NCI-H345 treated with DMSO at 0.1 percent for 48 hours (cell line): Measurements from ENCODE around the gene JAK1.
"Not testable (repeated sequence)": the region's sequence is repeated elsewhere in the genome, so short reads cannot be mapped to it uniquely, and the experiment has no call there.

Source experiments
- DNase-seq: peaks from one replicate; lab custom pipeline; 2025; ENCODE audit not compliant: unreplicated experiment; lab: John Stamatoyannopoulos, UW

JAK1 gene

DNA sequence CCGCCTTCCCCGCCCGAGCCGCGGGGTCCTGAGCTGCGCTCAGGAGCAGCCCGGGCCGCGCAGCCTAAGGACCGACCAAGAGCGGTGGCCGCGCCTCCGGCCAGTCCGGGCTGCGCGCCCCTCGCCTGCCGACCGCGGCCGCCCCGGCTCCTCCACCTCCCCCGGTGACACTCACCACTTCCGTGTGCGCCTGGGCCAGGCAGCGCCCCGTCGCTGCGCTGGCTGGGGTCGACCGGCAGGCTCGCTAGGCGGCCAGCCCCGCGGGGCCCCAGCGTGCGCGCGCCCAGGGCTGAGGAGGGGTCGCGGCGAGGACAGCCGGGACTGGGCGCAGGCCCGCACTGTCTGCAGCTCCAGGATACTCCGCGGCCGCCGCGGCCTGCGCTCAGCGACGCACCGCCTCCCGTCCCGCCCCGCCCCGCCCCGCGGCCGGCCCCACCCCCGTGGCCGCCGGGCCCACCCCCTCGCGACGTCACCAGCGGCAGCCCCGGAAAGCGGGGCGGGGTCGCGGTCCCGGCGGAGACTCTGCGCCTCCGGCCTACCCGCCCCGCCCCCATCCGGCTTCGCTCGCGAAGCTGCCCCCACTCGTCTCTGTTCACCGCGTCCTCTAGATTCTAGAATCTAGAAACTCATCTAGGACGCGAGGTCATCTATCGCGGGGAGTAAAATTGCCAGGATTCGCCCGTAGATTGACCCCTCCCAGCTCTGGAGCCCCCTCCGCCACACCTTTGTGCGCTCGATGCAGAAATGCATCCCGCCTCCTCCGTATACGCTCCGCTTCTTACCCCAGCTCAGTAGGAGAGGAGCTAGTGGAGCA, at the start of gene JAK1:
Gene JAK1, minus strand, starts transcription at position 392 of the 814 bp plus-strand sequence. CDS start 80,285 bp downstream, outside the sequence.
- DNase-seq = peak; percentile 75

DNA sequence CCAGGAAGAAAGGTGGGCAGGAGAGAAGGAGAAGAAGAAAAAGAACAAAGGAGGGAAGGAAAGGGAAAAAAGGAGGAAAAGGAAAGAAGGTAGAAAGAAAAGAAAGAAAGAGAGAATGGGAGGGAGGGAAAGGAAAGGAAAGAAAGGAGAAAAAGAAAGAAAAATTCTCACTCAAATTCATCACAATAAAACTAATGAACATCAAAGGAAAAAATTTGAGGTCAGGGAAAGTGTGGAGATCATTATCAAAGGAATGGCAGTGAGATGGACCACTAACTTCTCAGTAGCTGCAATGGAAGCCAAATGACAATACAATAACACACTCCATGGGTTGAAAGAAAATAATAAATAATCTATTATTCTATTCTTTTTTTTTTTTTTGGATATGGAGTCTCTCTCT, 48.0 kb upstream of the JAK1 start:
- no peak for DNase-seq

DNA sequence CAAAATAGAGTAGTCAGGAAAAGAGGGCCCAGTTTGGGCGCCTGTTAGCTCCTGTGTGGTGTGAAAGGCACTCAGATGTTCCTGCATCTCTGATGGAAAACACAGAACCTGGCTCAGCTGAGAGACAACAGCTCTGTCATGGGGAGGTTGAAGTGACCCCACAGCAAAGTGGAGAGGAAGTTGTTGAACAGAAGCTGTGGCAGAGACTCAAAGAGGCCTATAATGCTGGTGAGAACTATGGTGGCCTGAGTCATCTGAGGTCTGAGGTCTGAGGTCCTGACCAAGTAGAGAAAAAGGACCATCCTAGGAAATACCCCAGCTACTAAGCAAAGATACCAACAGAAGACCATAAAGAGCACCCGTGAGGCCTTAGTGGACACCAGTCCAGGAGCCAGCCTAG, 45.6 kb upstream of the JAK1 start:
- no peak for DNase-seq

DNA sequence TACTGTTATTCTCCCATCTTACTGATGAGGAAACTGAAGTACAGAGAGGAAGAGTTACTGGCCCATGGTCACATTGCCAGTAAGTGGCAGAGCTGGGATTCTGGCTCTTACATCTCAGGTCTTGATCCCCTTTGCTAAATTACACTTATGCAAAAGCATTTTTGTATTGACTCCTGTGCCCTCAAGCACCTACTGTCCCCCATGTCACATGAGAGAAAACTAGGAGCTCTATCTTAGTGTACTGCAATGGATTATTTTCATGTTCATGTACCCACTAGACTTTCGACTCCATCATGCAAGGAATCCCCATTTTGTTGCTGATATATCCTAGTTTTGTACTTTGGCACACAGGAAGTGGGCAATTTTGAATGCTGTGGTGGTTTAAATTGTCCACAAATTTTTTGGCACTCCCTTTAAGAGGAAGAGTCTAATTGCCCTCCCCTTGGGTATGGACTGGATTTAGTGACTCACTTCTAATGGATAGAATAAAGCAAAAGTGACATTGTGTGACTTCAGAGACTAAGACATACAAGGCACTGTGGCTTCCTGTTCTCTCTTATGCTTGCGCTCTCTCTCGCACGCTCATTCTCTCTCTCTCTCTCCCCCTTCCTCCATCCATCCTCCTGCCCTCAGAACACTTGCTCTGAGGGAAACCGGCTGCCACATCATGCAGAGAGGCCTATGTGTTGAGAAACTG, 43.5 kb upstream of the JAK1 start:
- DNase-seq = no peak

DNA sequence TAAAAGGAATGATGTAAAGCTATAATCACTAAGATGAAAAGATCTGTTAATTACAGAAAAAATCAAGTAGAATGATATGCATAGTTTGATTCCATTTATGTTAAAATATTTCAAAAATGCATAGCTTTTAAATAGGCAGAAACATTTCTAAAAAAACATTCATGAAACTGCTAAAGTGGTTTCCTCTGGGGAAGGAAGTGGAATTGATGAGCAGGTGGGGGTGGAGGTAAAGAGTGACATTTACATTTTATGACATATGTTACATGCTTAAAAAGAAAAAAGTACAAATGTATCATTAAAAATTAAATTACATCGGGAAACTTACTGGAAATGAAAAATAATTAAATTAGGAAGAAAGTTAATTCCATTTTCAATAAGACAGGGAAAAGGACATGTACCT, 42.8 kb upstream of the JAK1 start:
- DNase-seq = no peak

DNA sequence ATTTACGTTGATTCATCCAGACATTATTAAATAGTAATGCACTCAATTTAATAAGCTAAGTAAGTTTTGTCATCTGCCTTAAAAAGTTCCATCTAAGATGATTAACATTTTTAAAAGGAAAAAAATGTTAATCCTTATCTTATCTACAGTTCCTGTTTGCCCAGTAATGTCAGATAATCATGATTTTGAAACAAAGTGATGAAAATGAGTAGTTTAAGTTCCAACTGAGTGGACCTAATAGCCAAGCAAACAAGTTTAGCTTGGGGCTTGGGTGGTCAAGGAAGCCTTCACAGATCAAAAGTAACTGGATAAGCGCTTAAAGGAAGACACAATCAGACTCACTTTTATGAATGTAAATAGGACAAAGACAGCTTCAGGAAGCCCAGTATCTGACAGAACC, 40.5 kb upstream of the JAK1 start:
- no peak for DNase-seq

DNA sequence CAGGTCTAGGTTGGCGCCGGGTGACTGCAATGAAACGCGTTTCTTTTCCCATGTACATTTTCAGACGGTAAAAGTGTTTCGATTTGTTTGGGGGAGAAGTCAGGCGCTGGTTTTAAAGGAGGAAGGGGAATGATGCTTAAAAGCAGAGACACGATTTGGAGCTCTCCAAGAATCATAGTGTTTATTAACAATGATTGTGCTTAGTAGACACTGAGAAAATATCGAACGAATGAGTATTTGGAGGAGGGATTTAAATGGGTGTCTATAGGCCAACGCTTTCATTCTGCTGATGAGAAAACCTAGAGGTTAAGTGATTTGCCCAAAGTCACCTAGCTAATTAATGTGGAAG, 36.9 kb upstream of the JAK1 start:
- no peak for DNase-seq

DNA sequence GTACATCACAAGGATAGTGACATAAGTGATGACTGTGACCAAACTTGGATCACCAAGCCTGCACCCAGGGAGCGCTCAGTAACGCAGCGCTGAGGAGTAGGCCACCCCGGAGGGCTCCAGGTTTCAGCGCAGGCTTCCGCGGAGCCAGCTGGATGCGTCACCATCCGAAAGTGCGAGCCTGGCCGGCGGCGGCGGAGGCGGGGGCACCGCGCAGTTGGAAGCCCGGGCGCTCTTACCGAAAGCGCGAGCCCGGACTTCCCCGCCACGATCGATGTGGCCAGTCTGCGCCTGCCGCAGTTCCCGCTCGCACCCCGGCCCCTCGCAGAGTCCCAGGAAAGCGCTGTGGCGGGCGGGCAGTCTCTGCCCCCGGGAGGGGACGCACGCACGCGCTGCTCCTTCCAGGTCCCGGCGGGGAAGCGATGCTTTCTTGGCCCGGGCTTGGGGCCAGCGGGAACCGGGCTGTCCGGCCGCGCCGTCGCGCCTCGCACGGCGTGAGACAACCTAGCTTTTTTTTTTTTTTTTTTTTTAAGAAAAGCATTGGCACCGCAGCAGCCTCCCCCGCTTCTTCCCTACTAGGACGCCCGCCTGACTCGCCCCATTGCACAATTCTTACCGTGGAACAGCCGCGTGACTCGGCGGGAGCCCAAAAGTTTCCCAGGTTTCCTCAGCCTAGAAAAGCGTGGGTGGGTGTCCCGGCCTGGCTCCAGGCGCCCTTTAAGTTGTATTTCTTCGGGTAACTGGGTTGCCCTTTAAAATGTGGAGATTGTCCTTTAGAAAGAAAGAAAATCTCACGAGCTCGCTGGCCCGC, 36.4 kb upstream of the JAK1 start:
- DNase-seq = no peak

DNA sequence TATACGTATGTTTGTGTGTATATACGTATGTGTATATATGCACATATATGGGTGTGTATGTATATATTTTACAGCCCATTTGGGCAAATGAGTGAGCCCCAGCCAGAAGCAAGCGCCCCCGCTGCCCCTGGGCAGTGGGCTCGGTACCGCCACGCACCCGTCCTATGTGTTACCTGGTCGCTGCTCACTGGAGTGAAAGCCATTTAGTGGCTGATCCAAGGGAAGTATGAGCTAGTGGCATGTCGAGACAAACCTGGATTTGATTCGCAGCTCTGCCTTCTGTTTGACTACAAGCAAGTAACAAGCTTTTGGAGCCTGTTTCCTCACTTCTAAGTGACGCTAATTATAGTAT, 35.8 kb upstream of the JAK1 start:
- DNase-seq = no peak

DNA sequence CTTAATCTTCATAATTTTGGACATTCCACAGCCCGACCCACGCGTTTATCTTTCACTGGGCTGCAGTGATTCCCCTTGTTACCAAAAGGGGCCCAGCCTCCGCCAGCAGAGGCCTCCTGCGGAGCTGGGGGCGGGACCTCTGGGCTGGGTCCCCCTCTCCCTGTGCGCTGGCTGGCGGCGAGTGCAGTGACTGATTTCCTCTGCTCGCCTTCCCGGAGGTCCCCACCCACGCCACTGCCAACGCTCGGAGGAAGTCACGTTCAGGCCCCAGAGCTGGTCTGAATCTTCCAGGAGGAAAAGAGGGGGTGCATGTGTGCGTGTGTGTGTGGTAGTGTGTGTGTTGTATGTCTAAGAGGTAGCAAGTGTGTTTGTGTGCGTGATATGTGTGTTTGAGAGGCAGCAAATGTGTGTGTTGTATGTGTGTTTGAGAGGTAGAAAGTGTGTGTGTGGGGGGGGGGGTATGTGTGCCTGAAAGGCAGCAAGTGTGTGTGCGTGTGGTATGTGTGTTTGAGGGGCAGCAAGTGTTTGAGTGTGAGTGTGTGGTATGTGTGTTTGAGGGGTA, 35.0 kb upstream of the JAK1 start:
- no peak for DNase-seq

DNA sequence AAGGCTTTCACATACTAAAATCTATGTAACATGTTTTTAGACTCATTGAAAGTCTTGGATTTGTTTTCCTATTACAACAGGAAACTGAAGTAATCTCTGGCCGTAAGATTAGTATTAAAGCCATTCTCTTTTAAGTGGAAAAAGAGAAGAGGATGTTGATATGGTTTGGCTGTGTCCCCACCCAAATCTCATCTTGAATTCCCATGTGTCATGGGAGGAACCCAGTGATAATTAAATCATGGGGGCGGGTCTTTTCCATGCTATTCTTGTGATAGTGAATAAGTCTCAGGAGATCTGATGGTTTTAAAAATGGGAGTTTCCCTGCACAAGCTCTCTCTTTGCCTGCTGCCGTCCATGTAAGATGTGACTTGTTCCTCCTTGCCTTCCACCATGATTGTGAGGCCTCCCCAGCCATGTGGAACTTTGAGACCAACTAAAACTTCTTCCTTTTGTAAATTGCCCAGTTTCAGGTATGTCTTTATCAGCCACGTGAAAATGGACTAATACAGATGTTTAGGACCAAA, 32.1 kb upstream of the JAK1 start:
- DNase-seq = not testable (repeated sequence)

DNA sequence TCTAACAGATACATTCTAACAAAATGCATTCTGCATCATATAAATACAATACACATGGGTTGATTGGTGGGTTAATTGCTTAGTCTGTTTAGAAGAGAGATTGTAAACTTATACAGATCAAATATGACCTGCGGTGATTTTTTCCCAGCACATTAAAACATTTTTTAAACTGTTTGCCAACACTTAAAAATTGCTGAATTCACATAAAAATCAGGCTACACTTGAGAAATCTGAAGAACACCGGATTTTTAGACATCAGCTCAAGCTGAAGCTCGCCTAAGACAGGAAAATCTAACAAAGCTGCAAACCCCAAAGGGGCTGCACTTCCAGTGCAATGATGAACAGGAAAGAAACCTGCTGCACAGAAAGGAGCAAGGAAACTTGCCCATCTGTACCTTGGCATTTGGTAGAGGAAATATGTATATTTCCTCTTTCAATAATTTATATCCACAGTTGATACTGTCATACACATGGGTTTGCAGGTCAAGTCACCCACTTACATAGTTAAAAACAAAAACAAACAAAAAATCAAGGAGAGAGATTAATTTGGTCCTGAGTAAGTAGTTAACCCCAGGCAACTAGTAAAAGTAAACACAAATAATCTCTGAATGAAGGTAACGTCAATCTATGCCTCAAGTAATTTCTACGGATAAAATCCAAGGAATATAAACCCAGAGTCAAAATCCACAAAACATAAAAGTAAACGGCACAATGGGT, 30.4 kb upstream of the JAK1 start:
- no peak for DNase-seq

DNA sequence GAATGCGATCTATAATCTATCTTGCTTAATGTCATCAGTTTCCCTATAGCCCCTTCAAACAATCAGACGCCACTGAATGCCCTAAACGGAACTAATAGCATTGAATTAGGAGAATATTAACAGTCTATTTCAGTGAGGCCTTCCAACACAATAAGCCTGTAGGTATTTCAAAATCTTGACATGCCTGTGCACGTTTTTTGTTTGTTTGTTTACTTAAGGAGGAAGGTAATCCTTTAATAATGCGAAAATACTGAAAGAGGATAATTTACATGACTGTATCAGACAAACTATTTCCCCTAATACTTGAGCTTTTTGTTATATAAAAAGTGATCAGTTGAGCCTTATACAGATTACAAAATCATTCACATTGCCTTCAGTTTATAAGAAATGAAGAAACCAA, 29.0 kb upstream of the JAK1 start:
- no peak for DNase-seq

DNA sequence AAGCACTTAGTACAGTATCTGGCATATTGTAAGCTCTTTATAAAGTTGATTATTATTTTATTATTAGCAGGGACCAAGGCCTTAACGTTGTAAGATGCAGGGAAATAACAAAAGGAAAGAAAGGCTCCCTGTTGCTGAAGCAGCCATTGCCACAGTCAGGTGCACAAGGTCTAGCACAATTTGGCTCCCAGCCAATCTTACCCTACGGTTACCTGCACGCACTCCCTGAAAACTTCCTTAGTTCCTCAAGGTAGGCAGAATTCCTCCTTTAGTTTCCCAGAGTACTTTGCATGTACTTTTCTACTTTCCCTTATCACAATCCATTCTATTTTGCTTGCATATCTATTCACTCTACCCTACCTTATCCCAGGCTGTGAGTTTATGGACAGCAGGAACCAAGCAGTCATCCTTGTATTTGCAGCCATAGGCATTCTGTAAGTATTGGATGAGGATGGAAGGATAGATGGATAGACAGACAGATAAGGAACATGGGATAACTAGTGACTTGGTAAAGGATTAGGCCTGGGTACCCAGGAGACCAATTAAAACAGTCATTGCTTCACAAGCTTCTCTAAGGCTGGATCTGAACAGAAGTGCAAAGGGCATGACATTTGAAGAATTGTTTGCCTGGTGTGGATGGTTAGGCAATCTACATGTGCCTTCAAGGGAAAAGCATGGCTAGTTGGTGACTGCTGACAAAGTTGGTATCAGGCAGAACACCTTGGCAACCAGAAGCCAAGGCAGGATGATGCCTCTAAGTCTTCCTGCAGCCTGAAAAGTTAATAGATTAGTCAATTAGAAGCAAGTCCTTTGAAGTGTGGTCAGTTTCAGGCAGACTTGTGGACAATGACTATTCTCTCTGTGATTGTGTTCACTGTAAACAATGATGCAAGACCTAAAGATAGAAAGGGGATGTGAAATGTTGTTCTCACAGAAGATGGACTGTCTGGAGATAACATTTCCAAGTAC, 20.8 kb upstream of the JAK1 start:
- no peak for DNase-seq

DNA sequence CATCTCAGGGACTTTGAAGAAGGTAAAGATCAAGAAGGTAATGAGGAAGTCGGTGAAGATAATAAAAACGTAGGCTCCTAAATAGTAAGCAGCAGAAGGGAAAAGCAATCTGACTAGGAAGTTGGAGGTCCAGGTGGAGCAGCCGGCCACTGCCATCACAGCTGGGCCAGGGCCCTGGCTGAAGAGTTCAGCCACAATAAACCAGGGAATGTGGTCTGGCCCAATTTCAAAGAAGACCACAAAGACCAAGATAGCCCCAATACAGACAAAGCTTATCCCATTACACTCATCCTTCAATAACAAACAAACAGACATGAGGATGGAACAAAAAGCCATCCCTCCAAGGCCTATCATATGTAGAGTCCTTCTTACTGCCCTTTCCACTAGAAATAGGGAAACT, 18.4 kb upstream of the JAK1 start:
- DNase-seq = no peak

DNA sequence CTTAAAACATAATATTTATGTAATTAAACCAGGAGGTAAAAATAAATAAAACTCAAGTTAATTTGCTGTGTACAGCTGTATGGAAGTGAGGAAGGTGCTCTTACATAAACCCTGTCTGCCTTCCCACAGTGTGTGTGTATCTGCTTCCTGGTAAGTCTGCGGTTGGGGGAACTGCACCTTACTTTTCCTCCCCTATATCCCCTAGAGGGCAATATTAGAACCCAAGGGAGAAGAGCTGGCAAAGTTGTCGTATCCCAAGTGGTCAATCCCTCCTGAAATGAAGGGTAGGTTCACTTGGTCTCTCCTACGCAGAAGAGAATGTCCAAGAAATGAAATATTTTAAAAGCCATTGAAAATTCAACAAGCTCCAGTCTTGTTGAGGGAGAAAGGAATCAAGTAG, 17.8 kb upstream of the JAK1 start:
- no peak for DNase-seq

DNA sequence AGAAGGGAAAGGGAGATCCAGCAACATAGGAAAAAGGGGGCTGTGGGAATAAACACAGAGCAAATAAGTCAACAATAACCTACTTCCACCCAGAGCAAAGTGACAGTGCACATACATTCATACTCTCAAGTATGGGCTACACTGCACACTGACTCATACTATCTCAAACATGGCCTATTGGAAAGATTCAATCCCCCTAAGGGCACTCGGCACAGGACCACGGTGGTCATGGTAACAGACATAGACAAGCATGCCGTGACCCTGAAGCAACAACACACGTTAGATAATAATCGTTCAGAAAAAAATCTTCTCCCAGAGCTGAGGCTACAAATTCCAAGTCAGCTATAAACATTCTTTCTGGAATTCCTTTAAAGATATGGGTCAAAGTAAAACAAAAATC, 16.8 kb upstream of the JAK1 start:
- DNase-seq = no peak

DNA sequence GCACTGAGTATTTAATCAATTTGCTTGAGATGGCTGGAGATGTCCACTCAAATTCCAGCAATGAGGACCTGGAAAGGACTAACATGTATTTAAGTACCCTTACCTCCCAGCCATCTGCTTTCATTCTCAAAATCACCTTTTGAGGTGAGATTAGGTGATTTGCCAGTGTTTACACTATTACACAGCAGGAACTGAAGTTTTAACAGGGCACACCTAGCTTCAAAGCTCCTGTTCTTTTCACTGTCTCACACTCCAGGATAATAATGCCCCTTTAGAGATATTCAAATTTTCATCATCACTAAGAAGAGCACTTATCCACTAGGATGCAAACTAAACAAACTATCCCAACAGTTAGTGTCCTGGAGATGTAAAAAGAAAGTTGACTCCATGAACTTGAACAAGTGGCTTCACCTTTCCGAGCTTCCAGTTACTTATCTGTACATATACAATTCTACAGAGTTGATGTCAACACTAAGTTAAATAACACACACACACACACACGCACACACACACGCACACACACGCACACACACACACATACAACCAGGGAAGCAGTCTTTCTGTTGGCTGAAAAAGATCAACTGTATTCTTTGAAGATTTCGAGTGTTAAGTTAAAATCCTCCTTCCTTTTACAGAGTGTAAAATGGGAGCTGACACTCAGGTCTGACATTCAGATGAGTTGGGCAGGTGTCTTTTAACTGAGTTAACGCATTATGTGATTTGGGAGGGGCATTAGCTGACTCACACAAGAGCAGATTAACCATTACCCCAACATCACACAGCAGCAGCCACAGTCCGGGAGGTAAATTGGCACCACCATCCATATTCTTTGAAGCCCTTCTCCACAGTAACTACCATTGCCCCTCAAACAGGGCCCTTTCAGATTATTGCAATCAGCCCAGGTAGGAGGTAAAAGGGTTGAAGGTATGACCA, 15.5 kb upstream of the JAK1 start:
- DNase-seq = no peak
